Measurements from ENCODE around the gene UCKL1.
A peak's percentile ranks its signal among the peaks of the same experiment; 100 is the strongest.

GRCh38 chr20:63978319-63979228, 22.4 kb upstream of the UCKL1 start:
- TF ChIP-seq CTCF (IDR thresholded peaks at IDR 0.05) = no peak
- TF ChIP-seq POLR2A (IDR thresholded peaks at IDR 0.05) = peak; percentile 76
